GM18498 (cell line): ENCODE measurements around the gene ZNF775.

Source experiments
- ATAC-seq: cut with Tn5 transposase; IDR thresholded peaks from one replicate; pipeline ENCODE4 v1.9.1; 2021; ENCODE audit warnings: mild to moderate bottlenecking, moderate library complexity; ENCODE audit not compliant: unreplicated experiment

ZNF775 gene

DNA sequence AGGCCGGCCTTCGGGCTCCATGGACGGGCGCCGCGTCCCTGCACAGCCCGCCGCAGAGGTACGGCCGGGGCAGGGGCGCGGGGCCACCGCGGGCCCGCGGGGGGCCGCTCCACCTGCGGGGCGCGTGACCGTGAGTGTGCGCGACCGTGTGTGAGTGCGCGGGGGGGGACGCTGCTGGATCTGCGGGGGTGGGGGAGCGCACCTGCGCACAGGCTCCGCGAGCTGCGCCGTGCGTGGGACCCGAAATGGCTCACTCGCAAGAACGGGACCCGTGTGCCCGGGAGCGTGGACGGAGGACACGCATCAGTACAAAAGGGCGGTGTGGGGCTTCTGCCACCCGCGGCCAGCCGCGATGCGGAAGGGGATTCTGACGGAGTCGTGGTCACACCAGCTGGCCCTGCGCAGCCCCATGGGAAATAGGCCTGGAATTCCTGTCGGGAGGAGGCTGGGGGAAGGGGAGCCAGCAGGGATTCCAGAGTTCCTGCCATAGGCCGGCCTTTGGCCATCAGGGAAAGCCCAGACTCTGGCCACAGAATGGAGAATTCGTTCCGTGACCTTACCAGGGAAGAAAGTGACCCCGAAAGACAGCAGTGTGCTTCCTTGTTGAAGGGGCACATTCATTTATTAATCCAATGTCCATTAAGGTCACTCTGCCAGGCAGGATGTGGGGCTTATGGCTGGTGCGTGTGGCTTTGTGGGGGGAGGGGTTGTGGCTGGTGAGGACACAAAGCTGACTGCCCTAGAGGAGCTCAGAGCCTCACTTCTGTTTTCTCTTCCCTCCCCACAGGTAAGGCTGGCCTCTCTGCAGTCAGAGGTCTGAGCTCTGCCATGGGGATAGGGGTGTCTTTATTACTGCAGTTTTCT, 10.0 kb upstream of the ZNF775 start:
- peak; percentile 45 for ATAC-seq

GRCh38 chr7:150369748-150370501, 9.2 kb upstream of the ZNF775 start:
- ATAC-seq = no peak

DNA sequence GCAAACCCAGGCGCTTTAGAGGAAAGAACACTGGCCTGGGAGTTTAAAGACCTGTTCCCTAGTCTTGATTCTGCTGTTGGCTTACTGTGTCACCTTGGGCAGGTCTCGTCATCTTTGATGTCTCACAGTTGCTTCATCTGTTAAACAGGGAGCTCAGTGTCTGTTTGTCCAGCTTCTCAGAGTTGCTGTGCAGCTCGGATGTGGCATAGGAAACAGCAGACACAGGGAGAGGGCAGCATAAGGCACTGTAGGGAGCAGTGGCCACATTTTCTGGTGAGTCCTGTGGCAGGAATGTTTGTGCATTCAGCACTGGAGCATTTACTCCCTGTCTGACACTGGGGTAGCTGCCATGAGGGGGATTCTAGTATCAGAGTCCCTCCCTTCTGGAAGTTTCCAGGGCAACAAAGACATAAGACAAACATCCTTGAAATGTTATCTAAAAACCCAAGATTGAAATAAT, 8.5 kb upstream of the ZNF775 start:
- no peak for ATAC-seq

DNA sequence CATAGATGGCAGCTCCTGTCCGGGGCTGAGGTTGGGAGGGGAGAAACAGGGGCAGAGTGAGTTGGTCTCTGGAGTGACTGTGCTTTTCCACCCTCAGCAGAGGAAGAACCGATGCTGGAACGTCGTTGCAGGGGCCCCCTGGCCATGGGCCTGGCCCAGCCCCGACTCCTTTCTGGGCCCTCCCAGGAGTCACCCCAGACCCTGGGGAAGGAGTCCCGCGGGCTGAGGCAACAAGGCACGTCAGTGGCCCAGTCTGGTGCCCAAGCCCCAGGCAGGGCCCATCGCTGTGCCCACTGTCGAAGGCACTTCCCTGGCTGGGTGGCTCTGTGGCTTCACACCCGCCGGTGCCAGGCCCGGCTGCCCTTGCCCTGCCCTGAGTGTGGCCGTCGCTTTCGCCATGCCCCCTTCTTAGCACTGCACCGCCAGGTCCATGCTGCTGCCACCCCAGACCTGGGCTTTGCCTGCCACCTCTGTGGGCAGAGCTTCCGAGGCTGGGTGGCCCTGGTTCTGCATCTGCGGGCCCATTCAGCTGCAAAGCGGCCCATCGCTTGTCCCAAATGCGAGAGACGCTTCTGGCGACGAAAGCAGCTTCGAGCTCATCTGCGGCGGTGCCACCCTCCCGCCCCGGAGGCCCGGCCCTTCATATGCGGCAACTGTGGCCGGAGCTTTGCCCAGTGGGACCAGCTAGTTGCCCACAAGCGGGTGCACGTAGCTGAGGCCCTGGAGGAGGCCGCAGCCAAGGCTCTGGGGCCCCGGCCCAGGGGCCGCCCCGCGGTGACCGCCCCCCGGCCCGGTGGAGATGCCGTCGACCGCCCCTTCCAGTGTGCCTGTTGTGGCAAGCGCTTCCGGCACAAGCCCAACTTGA, 7.8 kb upstream of the ZNF775 start:
- ATAC-seq = no peak

DNA sequence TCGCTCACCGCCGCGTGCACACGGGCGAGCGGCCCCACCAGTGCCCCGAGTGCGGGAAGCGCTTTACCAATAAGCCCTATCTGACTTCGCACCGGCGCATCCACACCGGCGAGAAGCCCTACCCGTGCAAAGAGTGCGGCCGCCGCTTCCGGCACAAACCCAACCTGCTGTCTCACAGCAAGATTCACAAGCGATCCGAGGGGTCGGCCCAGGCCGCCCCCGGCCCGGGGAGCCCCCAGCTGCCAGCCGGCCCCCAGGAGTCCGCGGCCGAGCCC, 7.2 kb upstream of the ZNF775 start:
- no peak for ATAC-seq

DNA sequence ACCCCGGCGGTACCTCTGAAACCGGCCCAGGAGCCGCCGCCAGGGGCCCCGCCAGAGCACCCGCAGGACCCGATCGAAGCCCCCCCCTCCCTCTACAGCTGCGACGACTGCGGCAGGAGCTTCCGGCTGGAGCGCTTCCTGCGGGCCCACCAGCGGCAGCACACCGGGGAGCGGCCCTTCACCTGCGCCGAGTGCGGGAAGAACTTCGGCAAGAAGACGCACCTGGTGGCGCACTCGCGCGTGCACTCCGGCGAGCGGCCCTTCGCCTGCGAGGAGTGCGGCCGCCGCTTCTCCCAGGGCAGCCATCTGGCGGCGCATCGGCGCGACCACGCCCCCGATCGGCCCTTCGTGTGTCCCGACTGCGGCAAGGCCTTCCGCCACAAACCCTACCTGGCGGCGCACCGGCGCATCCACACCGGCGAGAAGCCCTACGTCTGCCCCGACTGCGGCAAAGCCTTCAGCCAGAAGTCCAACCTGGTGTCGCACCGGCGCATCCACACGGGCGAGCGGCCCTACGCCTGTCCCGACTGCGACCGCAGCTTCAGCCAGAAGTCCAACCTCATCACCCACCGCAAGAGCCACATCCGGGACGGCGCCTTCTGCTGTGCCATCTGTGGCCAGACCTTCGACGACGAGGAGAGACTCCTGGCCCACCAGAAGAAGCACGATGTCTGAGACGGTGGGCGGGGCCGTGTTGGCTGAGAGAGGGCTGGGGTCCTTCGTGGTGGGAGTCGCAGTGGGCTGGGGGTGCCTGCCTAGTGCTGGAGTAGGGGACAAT, 6.7 kb upstream of the ZNF775 start:
- no peak for ATAC-seq

- no peak for ATAC-seq
Observed at GRCh38 chr7:150373049-150373801, 5.9 kb upstream of the ZNF775 start.

DNA sequence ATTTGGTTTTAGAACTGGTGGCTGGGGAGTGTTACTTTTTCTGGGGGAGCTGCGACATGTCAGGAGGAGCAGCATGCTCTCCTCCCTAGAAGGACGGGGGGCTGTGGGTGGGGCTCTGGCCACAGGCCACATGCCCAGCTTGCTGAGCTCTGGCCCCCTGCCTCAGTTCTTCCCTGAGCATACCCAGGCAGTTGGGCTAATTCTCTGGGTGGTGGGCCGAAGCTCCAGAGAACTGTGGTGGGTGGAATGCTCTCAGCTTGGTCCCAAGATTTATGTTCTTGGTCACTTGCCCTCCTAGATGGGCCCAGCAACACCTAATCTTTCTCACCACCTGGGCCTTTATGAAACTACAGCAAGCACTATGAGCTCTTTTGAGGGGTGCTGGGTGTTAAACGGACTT, 5.1 kb upstream of the ZNF775 start:
- no peak for ATAC-seq

- no peak for ATAC-seq
Observed at GRCh38 chr7:150374472-150374871, 4.7 kb upstream of the ZNF775 start.

DNA sequence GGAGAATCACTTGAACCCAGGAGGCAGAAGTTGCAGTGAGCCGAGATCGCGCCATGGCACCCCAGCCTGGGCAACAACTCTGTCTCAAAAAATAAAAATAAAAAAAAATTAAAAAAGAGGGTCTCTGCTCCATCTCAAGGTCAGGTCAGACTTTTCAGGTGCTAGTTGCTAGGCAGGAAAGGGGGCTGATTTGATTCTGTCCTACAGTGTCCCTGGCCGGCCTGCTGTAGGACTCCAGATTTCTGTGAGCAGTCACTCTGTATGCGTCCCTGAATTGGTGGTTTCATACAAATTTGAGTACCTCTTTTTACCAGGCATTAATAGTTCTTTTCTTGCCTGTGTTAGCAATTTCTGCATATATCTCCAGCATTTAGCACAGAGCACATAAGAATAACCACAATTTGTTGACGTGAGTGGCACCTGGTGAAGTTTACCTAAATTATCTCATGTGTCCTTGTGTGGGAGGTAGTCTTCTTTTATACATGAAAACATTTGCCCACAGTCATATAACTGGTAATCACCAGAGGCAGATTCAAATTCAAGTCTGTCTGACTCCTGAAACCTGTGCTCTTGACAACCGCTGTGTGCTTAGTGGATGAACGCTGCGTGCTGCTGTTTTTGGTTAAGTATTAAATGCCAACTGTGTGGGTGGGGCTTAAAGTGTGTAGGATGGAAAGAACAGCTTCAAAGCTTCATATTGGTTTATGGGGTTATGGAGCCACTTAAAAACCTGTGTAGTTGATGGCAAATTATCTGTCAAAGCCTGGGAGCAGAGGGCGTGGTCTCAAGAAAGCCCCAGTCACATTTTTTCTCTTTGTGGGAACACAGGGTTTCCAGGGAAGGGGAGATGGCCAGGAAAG, 3.2 kb upstream of the ZNF775 start:
- no peak for ATAC-seq

DNA sequence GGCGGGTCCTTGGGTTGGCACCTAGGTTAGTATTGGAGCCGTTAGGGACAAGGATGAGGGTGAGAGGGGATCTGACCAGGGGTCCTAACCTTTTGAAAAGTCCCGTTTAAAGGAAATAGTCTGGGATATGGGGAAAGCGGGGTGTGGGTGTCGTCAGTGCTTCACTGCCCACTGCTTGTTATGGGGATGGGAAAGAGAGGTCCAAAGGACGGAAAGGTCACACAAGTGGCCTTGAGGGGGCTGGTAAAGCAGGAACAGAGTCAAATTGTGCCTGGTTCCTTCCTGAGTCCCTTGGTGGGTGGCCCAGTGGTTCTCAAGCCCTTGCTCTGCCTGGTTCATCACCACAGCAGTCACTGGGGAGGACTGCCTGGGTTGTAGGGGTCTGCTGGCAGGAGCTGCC, 2.6 kb upstream of the ZNF775 start:
- ATAC-seq = no peak

GRCh38 chr7:150377196-150377595, 1.9 kb upstream of the ZNF775 start:
- no peak for ATAC-seq

- ATAC-seq = no peak
Observed at GRCh38 chr7:150377635-150378034, 1.5 kb upstream of the ZNF775 start.

- ATAC-seq = no peak
Observed at GRCh38 chr7:150378115-150378852, 846 bp upstream of the ZNF775 start.

DNA sequence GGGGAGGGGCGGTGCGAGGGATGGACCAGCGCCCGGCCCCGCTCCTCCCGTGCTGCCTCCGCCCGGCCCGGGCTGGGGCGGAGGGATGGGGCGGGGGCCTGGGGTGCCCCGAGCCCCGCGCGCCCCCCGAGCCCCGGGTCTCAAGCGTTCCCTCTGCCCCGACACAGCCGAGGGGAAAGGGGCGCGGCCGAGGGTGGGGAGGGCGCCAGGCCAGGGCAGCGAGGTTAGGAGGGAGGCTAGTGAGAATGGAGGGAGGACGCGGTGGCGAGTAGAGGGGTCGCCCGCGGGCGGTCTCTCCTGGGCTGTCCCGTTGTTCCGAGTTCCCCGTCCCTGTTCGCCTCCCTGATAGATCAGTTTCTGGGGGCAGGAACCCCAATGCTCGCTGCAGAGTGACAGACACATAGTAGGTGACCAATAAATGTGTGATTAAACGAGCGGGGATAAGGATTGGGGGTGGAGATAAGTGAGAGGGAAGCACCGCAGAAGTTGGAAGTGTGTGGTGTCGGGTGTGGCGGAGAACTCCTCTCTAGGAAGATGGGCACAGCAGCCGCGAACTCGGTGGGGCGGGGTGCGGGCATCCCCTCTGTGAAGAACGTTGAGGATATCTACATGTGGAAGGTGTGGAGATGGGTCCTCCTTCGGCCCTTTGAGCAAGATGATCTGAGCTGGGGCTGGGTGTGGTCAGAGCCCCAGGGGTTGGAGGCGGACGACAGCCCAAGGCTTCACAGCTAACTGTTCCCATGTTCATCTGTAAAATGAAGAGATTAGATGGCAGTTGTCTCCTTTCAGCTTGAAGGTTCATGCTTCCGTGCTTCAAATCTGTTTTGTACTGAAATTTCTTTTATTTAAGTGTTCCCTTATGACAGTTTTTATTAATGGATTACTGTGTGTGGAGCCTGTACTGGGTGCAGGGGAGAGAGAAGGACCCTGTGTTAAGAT, 580 bp downstream of the ZNF775 start:
- ATAC-seq = no peak

DNA sequence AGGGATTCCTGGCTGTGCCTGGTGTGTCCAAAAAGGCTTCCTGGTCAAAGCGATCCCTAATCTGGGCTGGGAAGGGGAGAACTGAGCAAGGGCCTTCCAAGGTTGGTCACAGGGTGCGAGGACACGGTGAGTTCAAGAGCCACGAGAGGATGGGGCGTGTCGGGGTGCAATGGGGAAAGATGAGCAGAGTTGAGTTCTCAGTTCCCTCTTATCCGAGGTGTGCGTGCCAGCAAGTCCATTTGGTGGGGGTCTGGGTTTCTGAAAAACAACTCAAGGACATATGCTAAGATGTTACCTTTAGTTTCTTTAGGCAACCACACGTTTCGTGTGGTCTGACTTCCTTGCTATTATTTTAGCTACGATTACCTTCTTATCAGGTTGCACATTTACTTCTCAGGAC, 1.3 kb downstream of the ZNF775 start:
- no peak for ATAC-seq

DNA sequence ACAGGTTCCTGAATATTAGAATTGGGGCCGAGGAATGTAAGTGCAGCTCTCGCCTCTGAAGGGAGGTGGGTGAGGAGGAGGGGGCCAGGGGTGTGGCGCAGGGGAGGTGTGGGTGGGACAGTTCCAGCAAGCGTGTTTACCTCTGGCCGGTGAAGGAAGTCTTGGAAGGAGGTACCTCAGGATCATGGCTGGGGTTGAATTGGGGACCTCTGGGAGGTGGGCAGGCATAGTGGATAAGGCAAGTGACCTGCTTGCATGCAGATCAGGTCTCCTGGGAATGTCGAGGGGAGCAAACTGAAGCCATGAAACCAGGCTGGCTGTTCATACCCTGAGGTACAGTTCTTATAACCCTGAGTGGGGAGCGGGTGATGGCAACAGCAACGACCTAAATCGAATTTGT, 2.0 kb downstream of the ZNF775 start:
- ATAC-seq = no peak
